ENCODE results near the gene CATSPER1.

The CATSPER1 gene

DNA sequence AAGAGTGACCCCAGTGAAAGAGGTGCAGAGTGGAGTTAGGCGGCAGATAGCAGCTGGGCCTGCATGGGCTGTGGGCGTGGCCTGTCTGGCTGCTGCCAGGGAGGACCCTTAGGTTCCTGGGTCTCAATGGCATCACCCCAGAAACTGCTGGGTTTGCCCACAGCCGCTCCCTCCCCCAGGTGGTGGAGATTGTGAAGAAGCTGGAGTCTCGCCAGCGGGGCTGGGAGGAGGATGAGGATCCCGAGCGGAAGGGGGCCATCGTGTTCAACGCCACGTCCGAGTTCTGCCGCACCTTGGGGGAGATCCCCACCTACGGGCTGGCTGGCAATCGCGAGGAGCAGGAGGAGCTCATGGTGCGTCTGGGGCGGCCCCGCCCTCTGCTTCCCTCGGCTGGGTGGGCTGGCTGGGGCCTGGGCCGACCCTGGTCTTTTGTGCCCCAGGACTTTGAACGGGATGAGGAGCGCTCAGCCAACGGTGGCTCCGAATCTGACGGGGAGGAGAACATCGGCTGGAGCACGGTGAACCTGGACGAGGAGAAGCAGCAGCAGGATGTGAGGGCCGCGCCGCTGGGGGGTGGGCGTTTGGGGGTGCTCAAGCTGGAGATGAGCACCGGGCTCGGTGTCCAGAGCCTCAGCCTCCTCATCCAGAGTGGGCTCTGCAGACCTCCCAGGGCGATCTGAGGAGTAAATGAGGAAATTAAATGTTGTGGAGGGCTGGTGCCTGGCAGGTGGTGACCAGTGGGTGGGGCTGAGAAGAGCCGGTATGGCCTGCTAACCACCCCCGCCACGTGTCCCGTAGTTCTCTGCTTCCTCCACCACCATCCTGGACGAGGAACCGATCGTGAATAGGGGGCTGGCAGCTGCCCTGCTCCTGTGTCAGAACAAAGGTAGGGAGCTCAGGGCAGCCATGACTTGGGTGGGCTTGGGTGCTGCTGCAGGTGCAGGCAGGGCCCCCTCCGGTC is 49.8 kb downstream of the CATSPER1 start:
- DNase-seq (ENCODE audit: low read depth) = no peak
- no peak overlapping the region for H3K4me3 ChIP-seq (ENCODE audit: low read length)
- TF ChIP-seq, protein P1, sequence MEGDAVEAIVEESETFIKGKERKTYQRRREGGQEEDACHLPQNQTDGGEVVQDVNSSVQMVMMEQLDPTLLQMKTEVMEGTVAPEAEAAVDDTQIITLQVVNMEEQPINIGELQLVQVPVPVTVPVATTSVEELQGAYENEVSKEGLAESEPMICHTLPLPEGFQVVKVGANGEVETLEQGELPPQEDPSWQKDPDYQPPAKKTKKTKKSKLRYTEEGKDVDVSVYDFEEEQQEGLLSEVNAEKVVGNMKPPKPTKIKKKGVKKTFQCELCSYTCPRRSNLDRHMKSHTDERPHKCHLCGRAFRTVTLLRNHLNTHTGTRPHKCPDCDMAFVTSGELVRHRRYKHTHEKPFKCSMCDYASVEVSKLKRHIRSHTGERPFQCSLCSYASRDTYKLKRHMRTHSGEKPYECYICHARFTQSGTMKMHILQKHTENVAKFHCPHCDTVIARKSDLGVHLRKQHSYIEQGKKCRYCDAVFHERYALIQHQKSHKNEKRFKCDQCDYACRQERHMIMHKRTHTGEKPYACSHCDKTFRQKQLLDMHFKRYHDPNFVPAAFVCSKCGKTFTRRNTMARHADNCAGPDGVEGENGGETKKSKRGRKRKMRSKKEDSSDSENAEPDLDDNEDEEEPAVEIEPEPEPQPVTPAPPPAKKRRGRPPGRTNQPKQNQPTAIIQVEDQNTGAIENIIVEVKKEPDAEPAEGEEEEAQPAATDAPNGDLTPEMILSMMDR (conservative IDR thresholded peaks at IDR 0.05; ENCODE audit: low read length) = no peak

DNA sequence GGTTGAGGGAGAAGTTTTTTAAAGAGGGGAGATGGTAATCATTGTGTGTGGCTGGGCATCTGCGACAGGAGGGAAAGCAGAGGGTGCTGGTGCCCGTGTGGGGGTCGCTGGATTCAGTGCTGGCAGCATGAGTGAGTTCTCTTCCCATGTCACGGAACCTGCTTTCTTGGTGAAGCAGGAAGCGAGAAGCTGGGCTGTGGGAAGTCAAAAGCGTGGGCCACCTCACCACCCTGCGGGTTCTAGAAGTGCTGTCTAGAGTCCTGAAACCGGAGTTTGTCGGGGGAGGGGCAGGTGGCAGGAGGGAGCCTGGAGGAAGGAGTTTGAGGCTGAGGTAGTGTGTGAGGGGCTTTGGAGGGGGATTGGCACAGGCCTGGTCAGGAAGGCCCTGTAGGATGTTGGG is 50.5 kb downstream of the CATSPER1 start:
- no peak for DNase-seq (ENCODE audit: low read depth)
- no peak overlapping the region for H3K4me3 ChIP-seq (ENCODE audit: low read length)
- TF ChIP-seq, protein P1 (conservative IDR thresholded peaks at IDR 0.05; ENCODE audit: low read length) = no peak

DNA sequence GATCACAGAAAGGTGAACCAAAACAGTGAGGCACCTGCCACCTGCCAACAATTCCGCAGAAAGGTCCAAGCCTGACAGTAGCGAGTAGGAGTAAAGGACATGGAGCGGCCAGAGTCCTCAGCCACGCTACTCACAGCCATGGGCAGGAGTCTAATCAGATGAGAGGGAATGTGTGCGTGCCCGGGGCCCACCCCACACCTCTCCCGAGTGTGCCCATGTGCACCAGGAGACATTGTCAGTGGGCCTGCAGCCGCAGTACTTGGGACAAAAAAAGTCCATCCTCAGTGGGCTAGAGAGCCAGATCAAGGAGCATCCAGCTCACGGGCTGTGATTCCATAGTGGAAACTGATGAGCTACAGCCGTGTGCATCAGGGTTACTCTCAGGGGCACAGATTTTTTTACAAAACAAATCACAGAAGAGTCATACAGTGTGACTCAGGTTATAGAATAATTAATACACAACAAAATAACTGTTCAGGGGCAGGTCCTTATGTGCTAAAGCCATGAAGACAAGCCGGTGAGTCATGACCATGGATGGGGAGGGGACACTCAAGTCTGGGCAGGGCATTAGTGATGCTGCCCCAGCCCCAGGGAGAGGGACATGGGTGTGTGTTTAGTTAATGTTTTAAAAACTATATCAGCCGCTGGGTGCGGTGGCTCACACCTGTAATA is 52.7 kb downstream of the CATSPER1 start:
- H3K4me3 ChIP-seq (ENCODE audit: low read length) = no peak overlapping the region
- DNase-seq (ENCODE audit: low read depth) = no peak
- TF ChIP-seq, protein P1 (conservative IDR thresholded peaks at IDR 0.05; ENCODE audit: low read length) = no peak

DNA sequence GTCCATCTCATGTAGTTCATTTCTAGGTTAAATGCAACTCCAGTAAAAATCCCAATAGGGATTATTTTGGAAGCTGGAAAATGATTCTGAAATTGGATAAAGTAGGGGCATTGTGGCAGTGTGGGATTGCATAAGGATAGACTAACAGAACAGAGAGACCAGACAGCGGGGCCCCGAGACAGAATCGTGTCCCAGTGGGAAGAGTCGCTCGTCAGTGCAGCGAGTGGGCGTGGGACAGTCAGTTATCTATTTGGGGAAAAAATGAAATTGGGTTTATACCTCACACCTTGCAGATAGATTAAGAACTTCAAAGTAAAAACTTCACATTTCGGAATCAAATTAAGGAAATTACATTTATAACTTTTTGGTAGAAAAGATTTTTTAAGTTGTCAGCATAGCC is 54.2 kb downstream of the CATSPER1 start:
- no peak overlapping the region for H3K4me3 ChIP-seq (ENCODE audit: low read length)

DNA sequence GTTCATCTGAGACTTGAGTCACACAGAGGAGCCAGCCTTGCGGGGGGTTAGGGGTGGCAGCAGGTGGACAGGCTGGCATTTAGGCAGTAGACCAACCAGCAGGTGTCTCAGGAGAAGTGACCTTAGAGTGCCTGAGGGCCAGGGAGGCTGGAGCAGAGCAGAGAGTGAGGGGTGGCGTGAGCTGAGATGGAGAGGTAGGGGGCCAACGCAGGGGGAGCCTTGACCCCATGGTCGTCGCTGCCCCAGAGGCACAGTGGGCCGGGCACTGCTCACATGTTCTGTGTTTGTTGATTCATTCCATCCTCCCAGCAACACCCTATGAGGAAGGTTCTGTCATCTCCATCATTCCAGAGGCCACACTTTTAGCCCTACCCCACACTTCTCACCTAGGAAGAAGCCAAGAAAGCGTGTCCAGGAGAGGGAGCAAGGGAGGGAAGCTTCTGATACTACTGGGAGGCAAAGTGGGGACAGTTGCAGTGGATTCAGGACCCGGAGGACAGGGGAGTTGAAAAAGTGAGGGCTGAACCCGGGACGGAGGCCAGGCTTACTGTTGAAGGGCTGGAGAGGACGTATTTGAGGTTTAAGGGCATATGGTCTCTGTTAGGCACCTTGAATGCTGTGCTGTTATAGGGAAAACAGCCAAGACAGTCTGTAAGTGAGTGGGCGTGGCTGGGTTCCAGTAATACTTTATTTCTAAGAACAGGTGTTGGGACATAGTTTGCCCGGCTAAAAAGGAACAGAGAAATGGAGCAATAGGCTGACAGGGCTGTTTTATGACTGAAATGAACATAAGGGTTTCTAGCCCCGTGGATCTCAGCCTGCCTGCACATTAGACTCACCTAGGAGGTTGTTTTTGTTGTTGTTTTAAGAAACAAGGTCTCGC is 57.4 kb downstream of the CATSPER1 start:
- no peak overlapping the region for H3K4me3 ChIP-seq (ENCODE audit: low read length)
- no peak for DNase-seq (ENCODE audit: low read depth)
- TF ChIP-seq, protein P1 (conservative IDR thresholded peaks at IDR 0.05; ENCODE audit: low read length) = no peak

More for the DNA sequence above, 54.2 kb downstream of the CATSPER1 start:
- DNase-seq (ENCODE audit: low read depth) = no peak
- TF ChIP-seq, protein P1 (conservative IDR thresholded peaks at IDR 0.05; ENCODE audit: low read length) = no peak

DNA sequence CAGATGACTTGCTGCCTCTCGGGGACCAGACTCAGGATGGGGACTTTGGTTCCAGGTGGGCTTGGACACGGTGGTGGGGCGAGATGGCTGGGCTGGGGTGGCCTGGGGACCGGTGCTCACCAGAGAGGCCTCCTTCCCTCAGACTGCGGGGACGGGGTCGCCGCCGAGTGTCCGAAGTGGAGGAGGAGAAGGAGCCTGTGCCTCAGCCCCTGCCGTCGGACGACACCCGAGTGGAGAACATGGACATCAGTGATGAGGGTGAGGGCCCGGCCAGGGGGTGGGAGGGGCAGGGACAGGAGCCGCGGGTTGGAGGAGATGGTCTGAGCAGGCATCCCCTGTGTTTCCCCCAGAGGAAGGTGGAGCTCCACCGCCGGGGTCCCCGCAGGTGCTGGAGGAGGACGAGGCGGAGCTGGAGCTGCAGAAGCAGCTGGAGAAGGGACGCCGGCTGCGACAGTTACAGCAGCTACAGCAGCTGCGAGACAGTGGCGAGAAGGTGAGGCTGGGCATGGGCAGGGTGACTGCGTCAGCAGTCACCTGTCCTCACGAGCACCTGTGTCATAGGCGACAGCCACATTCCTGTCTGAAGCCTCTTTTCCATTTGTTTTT is 58.8 kb downstream of the CATSPER1 start:
- no peak overlapping the region for H3K4me3 ChIP-seq (ENCODE audit: low read length)
- TF ChIP-seq, protein P1 (conservative IDR thresholded peaks at IDR 0.05; ENCODE audit: low read length) = no peak
- DNase-seq (ENCODE audit: low read depth) = no peak

Data from AG10803 (cell line).